HEK293 (cell line): ENCODE results near the gene ARHGAP26.

ENCODE experiments used
- CTCF ChIA-PET: fragments of 350-600 bp; formaldehyde crosslinking; extraction: SDS; loops from one replicate; lab custom pipeline; 2021; ENCODE audit warnings: antibody characterized with exemption; lab: Yijun Ruan, JAX
- POLR2A ChIA-PET: fragments of 300-600 bp; formaldehyde crosslinking; extraction: SDS; loops from one replicate; lab custom pipeline; 2020; ENCODE audit warnings: antibody characterized with exemption, inconsistent platforms; lab: Yijun Ruan, JAX
- H3K27ac ChIP-seq: fragments of 200-500 bp; sonication (Bioruptor generic); 2 replicates; pipeline ENCODE4 v1.5.1; 2014; ENCODE audit warnings: low read depth, low read length, control low read depth, inconsistent platforms; ENCODE audit errors: extremely low read depth
- H3K36me3 ChIP-seq, 2 experiments: fragments of 200-500 bp in 1 of 2; sonication (Bioruptor generic) in 1 of 2; 1 replicate in 1 of 2; 2 replicates in 1 of 2; pipeline ENCODE4 v1.5.1; 2014 to 2017; ENCODE audit warnings: inconsistent platforms in 2 of 2, low read length in 2 of 2; ENCODE audit not compliant: control insufficient read depth in 2 of 2, insufficient read depth in 1 of 2
- H3K4me1 ChIP-seq: fragments of 200-500 bp; sonication (Bioruptor generic); 2 replicates; pipeline ENCODE4 v1.5.1; 2014; ENCODE audit warnings: mild to moderate bottlenecking, low read length, inconsistent platforms; ENCODE audit not compliant: control insufficient read depth, insufficient read depth
- H3K4me3 ChIP-seq: 2 replicates; pipeline ENCODE4 v1.5.1; 2011; ENCODE audit warnings: low read depth, mild to moderate bottlenecking, control low read depth, low read length, moderate library complexity
- H3K9me3 ChIP-seq: fragments of 200-500 bp; sonication (Bioruptor generic); 2 replicates; pipeline ENCODE4 v1.5.1; 2014; ENCODE audit warnings: low read depth, low read length, inconsistent platforms; ENCODE audit not compliant: control insufficient read depth, insufficient read depth
- EGR2 ChIP-seq: fragments of 450-650 bp; formaldehyde crosslinking; IDR thresholded peaks from 2 replicates; pipeline ENCODE4 v1.5.1; 2016; ENCODE audit warnings: low read depth, missing biosample characterization, missing genetic modification characterization
- FEZF1 ChIP-seq: fragments of 450-650 bp; formaldehyde crosslinking; IDR thresholded peaks from 2 replicates; pipeline ENCODE4 v1.5.1; 2016; ENCODE audit warnings: missing biosample characterization, missing genetic modification characterization
- PRDM10 ChIP-seq: fragments of 450-650 bp; formaldehyde crosslinking; IDR thresholded peaks from 2 replicates; pipeline ENCODE4 v1.5.1; 2016; ENCODE audit warnings: missing biosample characterization, missing genetic modification characterization
- REPIN1 ChIP-seq: fragments of 450-650 bp; formaldehyde crosslinking; IDR thresholded peaks from 2 replicates; pipeline ENCODE4 v1.5.1; 2017; ENCODE audit warnings: missing biosample characterization, missing genetic modification characterization, low read depth
- SP3 ChIP-seq: fragments of 450-650 bp; formaldehyde crosslinking; IDR thresholded peaks from 2 replicates; pipeline ENCODE4 v1.5.1; 2016; ENCODE audit warnings: missing biosample characterization, missing genetic modification characterization
- ZBTB26 ChIP-seq: fragments of 450-650 bp; formaldehyde crosslinking; optimal IDR thresholded peaks from 2 replicates; pipeline ENCODE3; 2016; ENCODE audit warnings: missing biosample characterization, mild to moderate bottlenecking, missing genetic modification characterization
- ZBTB49 ChIP-seq: fragments of 450-650 bp; formaldehyde crosslinking; IDR thresholded peaks from 2 replicates; pipeline ENCODE4 v1.5.1; 2016; ENCODE audit warnings: missing biosample characterization, missing genetic modification characterization, low read depth
- ZNF112 ChIP-seq: fragments of 450-650 bp; formaldehyde crosslinking; IDR thresholded peaks from 2 replicates; pipeline ENCODE4 v1.5.0; 2017; ENCODE audit warnings: missing biosample characterization, missing genetic modification characterization
- ZNF157 ChIP-seq: fragments of 450-650 bp; formaldehyde crosslinking; IDR thresholded peaks from 2 replicates; pipeline ENCODE4 v1.5.1; 2016; ENCODE audit warnings: missing biosample characterization, missing genetic modification characterization
- ZNF19 ChIP-seq: fragments of 450-650 bp; formaldehyde crosslinking; IDR thresholded peaks from 2 replicates; pipeline ENCODE4; 2016; ENCODE audit warnings: missing biosample characterization, missing genetic modification characterization, low read depth
- ZNF266 ChIP-seq: fragments of 450-650 bp; formaldehyde crosslinking; IDR thresholded peaks from 2 replicates; pipeline ENCODE4 v1.5.1; 2016; ENCODE audit warnings: missing biosample characterization, missing genetic modification characterization, low read depth
- ZNF292 ChIP-seq: fragments of 450-650 bp; formaldehyde crosslinking; IDR thresholded peaks from 2 replicates; pipeline ENCODE4 v1.5.1; 2016; ENCODE audit warnings: low read depth, missing biosample characterization, missing genetic modification characterization, borderline replicate concordance
- ZNF302 ChIP-seq: fragments of 450-650 bp; formaldehyde crosslinking; IDR thresholded peaks from 2 replicates; pipeline ENCODE4 v1.5.1; 2016; ENCODE audit warnings: missing biosample characterization, missing genetic modification characterization, low read depth
- ZNF311 ChIP-seq: fragments of 450-650 bp; formaldehyde crosslinking; IDR thresholded peaks from 2 replicates; pipeline ENCODE4 v1.5.1; 2017; ENCODE audit warnings: missing biosample characterization, missing genetic modification characterization, borderline replicate concordance
- ZNF488 ChIP-seq: fragments of 450-650 bp; formaldehyde crosslinking; IDR thresholded peaks from 2 replicates; pipeline ENCODE4 v1.5.1; 2016; ENCODE audit warnings: missing biosample characterization, missing genetic modification characterization
- ZNF558 ChIP-seq: fragments of 450-650 bp; formaldehyde crosslinking; IDR thresholded peaks from 2 replicates; pipeline ENCODE4 v1.5.1; 2016; ENCODE audit warnings: missing biosample characterization, missing genetic modification characterization
- ZNF561 ChIP-seq: fragments of 450-650 bp; IDR thresholded peaks from 2 replicates; pipeline ENCODE4 v1.5.1; 2018; ENCODE audit warnings: missing biosample characterization, missing genetic modification characterization, borderline replicate concordance
- ZNF629 ChIP-seq: fragments of 450-650 bp; formaldehyde crosslinking; IDR thresholded peaks from 2 replicates; pipeline ENCODE4 v1.5.1; 2017; ENCODE audit warnings: missing biosample characterization, missing genetic modification characterization
- ZNF664 ChIP-seq: fragments of 450-650 bp; formaldehyde crosslinking; IDR thresholded peaks from 2 replicates; pipeline ENCODE4 v1.5.1; 2016; ENCODE audit warnings: missing biosample characterization, missing genetic modification characterization
- ZSCAN5A ChIP-seq: fragments of 450-650 bp; formaldehyde crosslinking; IDR thresholded peaks from 2 replicates; pipeline ENCODE4 v1.5.1; 2016; ENCODE audit warnings: missing biosample characterization, missing genetic modification characterization

Gene ARHGAP26

GRCh38 chr5:143235423-143235822 lies 465.2 kb downstream of the ARHGAP26 start:
- TF ChIP-seq ZBTB49 (tag by site-specific recombination) = no peak
- no peak for TF ChIP-seq ZNF488
- TF ChIP-seq ZNF664 = no peak
- TF ChIP-seq, all 188 proteins: peak for 0
- CTCF ChIA-PET = no interaction called here
- Histone ChIP-seq H3K9me3 (no peaks in the 10 kb centered on the region), H3K4me3 (no peak overlapping the region), H3K4me1 (no peaks in the 10 kb centered on the region), H3K36me3 (no peaks in the 10 kb centered on the region), H3K27ac (no peak overlapping the region)
- POLR2A ChIA-PET = no interaction called here

- POLR2A ChIA-PET = no interaction called here
- no peaks in the 10 kb centered on the region for H3K36me3 ChIP-seq
- H3K4me3 ChIP-seq = no peak overlapping the region
- TF ChIP-seq ZNF629 (tag by site-specific recombination) = no peak
- no peak for TF ChIP-seq ZNF157 (tag by site-specific recombination)
- no peak for TF ChIP-seq ZNF19 (tag by site-specific recombination)
- TF ChIP-seq ZNF112 (tag by site-specific recombination) = no peak
- TF ChIP-seq REPIN1 = no peak
- no peak for TF ChIP-seq ZBTB26 (tag by site-specific recombination)
- no peak for TF ChIP-seq ZNF311 (tag by site-specific recombination)
- TF ChIP-seq ZNF558 (tag by site-specific recombination) = no peak
- no peaks in the 10 kb centered on the region for H3K4me1 ChIP-seq
- no peaks in the 10 kb centered on the region for H3K9me3 ChIP-seq
- CTCF ChIA-PET = no interaction called here
- no peak overlapping the region for H3K27ac ChIP-seq
Measured at GRCh38 chr5:143236682-143237081, 466.5 kb downstream of the ARHGAP26 start.

GRCh38 chr5:143237664-143238063 lies 467.5 kb downstream of the ARHGAP26 start:
- H3K4me3 ChIP-seq = no peak overlapping the region
- ChIA-PET CTCF (interaction anchor here (0.7 kb wide), 1 partner anchor 740 kb away, joined by 6 read pairs; no protein-coding TSS in a partner anchor), POLR2A (no interaction called here)
- H3K9me3 ChIP-seq = no peaks in the 10 kb centered on the region
- H3K27ac ChIP-seq = no peak overlapping the region
- H3K4me1 ChIP-seq = no peaks in the 10 kb centered on the region
- H3K36me3 ChIP-seq = no peaks in the 10 kb centered on the region
- TF ChIP-seq PRDM10 (tag by site-specific recombination) (no peak), SP3 (tag by site-specific recombination) (no peak), ZNF302 (no peak), FEZF1 (tag by site-specific recombination) (no peak), ZNF266 (no peak), ZNF292 (tag by site-specific recombination) (no peak), EGR2 (peak; percentile 54; the same call in 1 of the 2 replicates), ZNF561 (tag by site-specific recombination) (no peak), ZBTB49 (tag by site-specific recombination) (no peak), ZSCAN5A (tag by site-specific recombination) (no peak)
